NCI-H774 (cell line): ENCODE measurements around the gene RNF149.

Experiments
- DNase-seq: peaks from one replicate; lab custom pipeline; 2025; lab: John Stamatoyannopoulos, UW

The RNF149 gene

GRCh38 chr2:101230541-101231001 lies 77.9 kb downstream of the RNF149 start:
- no peak for DNase-seq
